ENCODE measurements around the gene CHIT1.

Gene CHIT1

DNA sequence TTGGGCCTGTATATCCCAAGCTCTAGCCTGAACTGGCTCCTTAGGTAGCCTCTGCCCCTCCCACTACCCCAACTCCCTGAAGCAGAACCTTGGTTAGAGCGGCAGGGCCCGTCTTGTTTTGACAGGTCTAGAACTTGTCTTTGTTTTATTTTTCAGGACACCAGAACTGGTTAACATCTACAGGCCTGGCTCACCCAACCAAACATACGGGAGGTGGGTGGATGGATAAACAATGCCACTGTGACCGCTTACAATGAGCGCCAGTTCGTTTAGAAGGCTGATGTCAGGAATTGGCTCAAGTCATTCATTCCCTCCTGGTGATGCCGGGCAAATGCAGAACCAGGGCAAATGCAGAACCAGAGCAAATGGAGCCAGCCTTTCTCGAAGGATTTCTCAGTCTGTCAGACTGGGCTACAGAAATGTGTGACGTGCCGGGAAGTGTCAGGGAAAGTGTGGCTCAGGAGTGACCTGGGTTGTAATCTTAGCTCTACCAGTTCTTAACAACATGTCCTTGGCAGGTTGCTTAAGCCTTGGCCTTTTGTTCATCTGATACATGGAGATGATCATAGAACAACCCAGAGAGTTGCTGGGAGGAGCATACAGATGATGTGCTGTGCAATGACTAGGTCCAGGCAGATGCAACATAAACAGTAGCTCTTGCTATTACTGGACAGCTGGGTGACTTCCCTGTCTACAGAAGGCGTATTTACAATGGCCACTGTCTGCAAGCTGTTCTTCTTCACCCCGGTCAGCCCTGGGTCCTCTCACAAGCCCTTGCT lies 45.3 kb upstream of the CHIT1 start:
- H3K4me3 ChIP-seq (ENCODE audit: low read depth, low read length): no peak overlapping the region
- no peak for DNase-seq (ENCODE audit: low read depth)
- TF ChIP-seq, protein P1, sequence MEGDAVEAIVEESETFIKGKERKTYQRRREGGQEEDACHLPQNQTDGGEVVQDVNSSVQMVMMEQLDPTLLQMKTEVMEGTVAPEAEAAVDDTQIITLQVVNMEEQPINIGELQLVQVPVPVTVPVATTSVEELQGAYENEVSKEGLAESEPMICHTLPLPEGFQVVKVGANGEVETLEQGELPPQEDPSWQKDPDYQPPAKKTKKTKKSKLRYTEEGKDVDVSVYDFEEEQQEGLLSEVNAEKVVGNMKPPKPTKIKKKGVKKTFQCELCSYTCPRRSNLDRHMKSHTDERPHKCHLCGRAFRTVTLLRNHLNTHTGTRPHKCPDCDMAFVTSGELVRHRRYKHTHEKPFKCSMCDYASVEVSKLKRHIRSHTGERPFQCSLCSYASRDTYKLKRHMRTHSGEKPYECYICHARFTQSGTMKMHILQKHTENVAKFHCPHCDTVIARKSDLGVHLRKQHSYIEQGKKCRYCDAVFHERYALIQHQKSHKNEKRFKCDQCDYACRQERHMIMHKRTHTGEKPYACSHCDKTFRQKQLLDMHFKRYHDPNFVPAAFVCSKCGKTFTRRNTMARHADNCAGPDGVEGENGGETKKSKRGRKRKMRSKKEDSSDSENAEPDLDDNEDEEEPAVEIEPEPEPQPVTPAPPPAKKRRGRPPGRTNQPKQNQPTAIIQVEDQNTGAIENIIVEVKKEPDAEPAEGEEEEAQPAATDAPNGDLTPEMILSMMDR (IDR thresholded peaks at IDR 0.05; ENCODE audit: control insufficient read depth, extremely low read depth, insufficient read depth): no peak

DNA sequence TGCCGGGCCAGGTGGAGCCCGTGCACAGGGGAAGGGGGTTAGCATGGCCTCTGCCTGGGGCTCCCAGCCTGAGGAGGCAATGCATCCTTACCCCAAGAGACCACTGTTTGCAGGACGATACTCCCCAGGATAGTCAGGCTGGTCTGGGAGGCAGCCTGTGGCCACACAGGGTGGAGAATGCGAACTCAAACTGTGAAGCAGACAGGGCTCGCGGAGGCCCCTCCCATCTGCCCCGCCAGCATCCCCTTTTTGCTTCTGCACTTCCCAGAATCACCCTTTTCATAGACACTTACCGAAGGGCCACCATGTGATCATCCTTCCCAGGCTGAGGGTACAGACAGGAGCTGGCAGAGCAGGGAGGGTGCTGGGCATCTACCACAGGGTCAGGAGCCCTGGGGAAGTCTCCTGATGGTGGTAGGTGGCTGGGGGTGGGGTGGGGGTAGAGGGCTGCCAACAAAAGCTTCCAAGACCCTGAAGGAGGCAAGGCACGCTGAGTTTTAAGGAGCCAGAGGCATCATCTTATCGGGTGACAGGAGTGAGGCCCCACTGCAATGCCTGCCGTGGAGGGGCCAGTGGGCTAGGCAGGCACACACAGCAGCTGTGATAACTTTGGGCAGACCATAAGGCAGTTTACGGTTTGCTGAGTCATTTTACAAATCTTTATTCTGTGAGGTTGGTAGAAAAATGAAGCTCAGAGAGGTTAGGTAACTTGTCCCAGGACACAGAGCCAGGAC lies 44.6 kb upstream of the CHIT1 start:
- TF ChIP-seq, protein P1 (IDR thresholded peaks at IDR 0.05; ENCODE audit: control insufficient read depth, extremely low read depth, insufficient read depth): no peak
- DNase-seq (ENCODE audit: low read depth): no peak
- H3K4me3 ChIP-seq (ENCODE audit: low read depth, low read length): no peak overlapping the region

DNA sequence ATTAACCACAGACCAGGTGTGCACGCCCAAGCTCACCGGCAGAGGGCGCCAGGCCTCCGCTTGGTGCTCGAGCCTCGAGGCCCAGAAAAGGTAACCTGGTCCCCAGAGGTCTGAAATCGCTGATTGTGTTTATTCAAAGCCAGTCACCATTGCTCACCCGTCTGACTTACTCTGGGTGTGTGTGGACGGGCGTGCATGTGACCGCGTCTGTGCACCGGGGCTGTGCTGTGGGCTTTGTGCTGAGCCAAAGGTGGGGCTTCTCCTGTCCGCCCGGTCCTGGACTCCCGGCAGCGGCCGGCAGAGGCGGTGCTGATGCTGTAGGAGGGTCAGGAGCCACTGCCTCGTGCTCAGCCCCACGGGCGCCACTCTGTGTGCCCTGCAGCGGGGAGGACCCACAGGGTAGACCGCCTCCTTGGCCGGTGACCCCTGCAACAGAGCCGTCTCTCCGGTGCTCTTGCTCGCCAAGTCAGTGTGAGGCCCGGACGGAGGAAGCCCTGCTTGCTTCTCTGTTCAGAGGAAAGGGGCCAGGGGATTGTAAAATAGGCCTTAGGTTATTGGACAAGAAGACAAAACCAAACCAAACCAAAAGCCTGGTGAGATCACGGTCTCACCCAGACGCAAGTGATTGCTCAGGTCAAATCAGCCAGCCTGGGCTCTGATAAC lies 43.9 kb upstream of the CHIT1 start:
- H3K4me3 ChIP-seq (ENCODE audit: low read depth, low read length): no peak overlapping the region
- DNase-seq (ENCODE audit: low read depth): peak; percentile 50
- TF ChIP-seq, protein P1 (IDR thresholded peaks at IDR 0.05; ENCODE audit: control insufficient read depth, extremely low read depth, insufficient read depth): peak; percentile 98

DNA sequence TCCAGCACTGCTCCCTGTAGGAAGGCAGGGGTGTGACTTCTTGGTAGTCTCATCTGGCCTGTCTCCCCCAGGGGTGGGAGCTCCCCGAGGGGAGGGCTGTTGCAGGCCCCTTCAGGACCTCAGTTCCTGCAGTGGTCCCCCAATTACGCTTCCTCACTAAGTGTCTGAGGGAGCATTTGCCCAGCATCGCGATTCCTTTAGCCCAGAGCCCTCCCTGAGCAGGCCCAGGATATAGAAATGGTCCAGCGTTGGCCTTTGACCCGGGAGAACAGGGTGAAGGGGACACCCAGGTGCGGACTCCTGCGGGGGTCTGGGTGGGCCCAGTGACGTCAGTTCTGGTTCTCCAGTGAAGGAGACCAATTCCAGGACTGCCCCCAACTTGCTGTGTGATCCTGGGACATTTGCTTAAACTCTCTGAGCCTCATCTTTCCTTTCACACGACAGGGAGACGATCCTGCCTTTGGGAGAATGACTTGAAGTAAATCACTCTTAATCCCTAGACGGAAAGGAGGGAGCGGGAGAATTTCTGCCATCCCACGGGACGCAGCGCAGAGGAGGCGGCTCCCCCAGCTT lies 43.2 kb upstream of the CHIT1 start:
- H3K4me3 ChIP-seq (ENCODE audit: low read depth, low read length): no peak overlapping the region
- DNase-seq (ENCODE audit: low read depth): no peak
- TF ChIP-seq, protein P1 (IDR thresholded peaks at IDR 0.05; ENCODE audit: control insufficient read depth, extremely low read depth, insufficient read depth): no peak

DNA sequence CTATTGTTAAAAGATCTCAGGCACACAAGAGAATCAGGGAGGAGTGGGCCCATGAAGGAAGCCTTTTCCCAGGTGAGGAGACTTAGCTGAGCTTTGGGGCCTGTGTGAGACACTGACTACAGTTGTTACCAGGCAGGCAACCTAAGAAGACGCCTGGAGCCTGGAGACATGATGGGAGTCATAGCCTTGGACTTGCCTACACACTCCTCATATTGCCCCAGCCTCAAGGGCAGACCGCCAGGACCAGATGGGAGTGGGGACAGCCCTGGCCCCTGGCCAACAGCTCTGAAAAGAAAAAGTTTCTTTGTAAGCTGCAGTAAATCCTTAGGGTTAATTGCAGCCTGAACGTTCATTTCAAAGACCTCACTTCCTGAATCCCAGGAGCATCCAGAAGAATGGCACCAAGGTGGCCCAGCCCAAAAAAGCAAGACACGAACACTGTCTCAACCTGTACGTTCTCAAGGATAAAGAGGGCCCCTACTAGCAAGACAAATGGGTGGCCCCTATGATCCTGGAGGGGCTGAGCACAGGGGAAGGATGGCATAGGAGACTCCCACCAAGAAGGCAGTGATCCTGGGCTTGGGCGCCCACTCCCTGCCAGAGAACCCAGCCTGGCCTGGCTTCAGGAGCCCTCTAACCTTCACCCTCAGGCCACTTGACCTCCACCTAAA lies 42.6 kb upstream of the CHIT1 start:
- TF ChIP-seq, protein P1 (IDR thresholded peaks at IDR 0.05; ENCODE audit: control insufficient read depth, extremely low read depth, insufficient read depth): no peak
- no peak for DNase-seq (ENCODE audit: low read depth)
- H3K4me3 ChIP-seq (ENCODE audit: low read depth, low read length): no peak overlapping the region

DNA sequence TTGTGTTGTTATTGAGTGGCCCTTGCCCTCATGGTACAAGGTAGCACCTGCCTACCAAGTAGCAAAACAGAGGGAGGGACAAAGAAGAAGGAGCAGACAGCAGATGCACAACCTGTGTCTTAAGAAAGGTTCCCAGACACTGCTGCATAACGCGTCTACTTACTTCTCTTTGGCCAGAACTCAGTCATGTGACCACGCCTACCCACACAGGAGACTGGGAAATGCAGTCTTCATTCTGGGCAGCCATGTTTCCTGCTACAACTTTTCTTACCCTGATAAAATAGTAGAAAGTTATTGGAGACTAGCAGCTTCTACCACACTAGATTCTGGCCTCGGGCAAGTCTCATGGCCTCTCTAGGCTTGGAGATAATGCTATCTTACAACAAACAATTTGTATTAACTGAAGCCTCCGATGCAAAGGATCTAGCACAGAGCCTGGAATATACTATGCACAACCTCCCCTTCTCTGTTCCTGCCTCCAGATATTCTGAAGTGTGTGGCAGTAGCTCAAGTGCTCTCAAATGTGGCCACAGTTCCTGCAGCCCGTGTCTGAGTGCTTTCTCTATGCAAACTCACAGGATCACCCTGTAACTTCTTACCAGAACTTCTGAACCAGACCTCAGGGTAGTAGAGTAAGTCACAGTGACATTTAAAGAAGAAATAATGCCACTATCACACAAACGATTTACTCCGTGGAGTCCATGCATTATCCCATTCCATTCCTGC lies 41.7 kb upstream of the CHIT1 start:
- no peak overlapping the region for H3K4me3 ChIP-seq (ENCODE audit: low read depth, low read length)
- DNase-seq (ENCODE audit: low read depth): peak; percentile 58
- TF ChIP-seq, protein P1 (IDR thresholded peaks at IDR 0.05; ENCODE audit: control insufficient read depth, extremely low read depth, insufficient read depth): no peak

All from LNCaP clone FGC (cell line).